IgD-negative memory B cell (primary cell): ENCODE results near the gene ITGA2B. TPM values are rescaled to one million over a fixed set of nuclear protein-coding genes. Genes with fewer than 3 reads are reported as not detected.
"Not testable (repeated sequence)": the region's sequence is repeated elsewhere in the genome, so short reads cannot be mapped to it uniquely, and the experiment has no call there.

ENCODE experiments used
- H3K27ac Mint-ChIP-seq, 3 donors: one replicate each; pipeline ENCODE4 v1.8.0; 2020 to 2022; ENCODE audit warnings: mild to moderate bottlenecking in 3 of 3, mixed read lengths in 3 of 3, moderate library complexity in 1 of 3
- H3K27me3 Mint-ChIP-seq: one replicate; pipeline ENCODE4 v1.8.0; 2021; ENCODE audit warnings: mixed read lengths
- H3K36me3 Mint-ChIP-seq: one replicate; pipeline ENCODE4 v1.8.0; 2020; ENCODE audit warnings: mild to moderate bottlenecking, mixed read lengths
- H3K4me1 Mint-ChIP-seq, 3 donors: one replicate each; pipeline ENCODE4 v1.8.0; 2020 to 2022; ENCODE audit warnings: mixed read lengths in 3 of 3, mild to moderate bottlenecking in 1 of 3
- H3K4me3 Mint-ChIP-seq, 4 donors: one replicate each; pipeline ENCODE4 v1.8.0; 2020 to 2022; ENCODE audit warnings: mild to moderate bottlenecking in 4 of 4, mixed read lengths in 4 of 4, moderate library complexity in 3 of 4
- H3K9me3 Mint-ChIP-seq, 3 donors: one replicate each; pipeline ENCODE4 v1.8.0; 2020 to 2021; ENCODE audit warnings: mixed read lengths in 3 of 3, mild to moderate bottlenecking in 1 of 3
- polyA plus RNA-seq: library from polyadenylated mRNA; unstranded; fragments of 300-500 nt; fragmentation: Illumina TruSeq; gene quantifications from one replicate; pipeline ENCODE4 v1.2.3, GENCODE V29; 2021

The ITGA2B gene
- polyA plus RNA-seq, 1 donor from 2014 or later: 3.0 TPM

GRCh38 chr17:44383363-44383762, 6.1 kb downstream of the ITGA2B start:
- no peaks in the 10 kb centered on the region for H3K36me3 Mint-ChIP-seq
- H3K4me3 Mint-ChIP-seq: no peak overlapping the region
- H3K27me3 Mint-ChIP-seq: peaks cover 13% of the 10 kb centered on the region
- H3K27ac Mint-ChIP-seq: no peak overlapping the region
- no peaks in the 10 kb centered on the region for H3K9me3 Mint-ChIP-seq
- H3K4me1 Mint-ChIP-seq: peaks cover 0 to 4% (median 2%) of the 10 kb centered on the region in 3 donors

GRCh38 chr17:44382917-44383316, 6.5 kb downstream of the ITGA2B start:
- peaks cover 11% of the 10 kb centered on the region for H3K27me3 Mint-ChIP-seq
- no peaks in the 10 kb centered on the region for H3K9me3 Mint-ChIP-seq
- H3K27ac Mint-ChIP-seq: no peak overlapping the region
- peaks cover 0 to 4% (median 2%) of the 10 kb centered on the region in 3 donors for H3K4me1 Mint-ChIP-seq
- H3K36me3 Mint-ChIP-seq: no peaks in the 10 kb centered on the region
- peak overlapping the region in 1 of 4 donors; percentile 6 for H3K4me3 Mint-ChIP-seq

- Mint-ChIP-seq H3K4me3 (peak overlapping the region in 1 of 4 donors; percentile 23), H3K27ac (no peak overlapping the region), H3K4me1 (peaks cover 0 to 4% (median 2%) of the 10 kb centered on the region in 3 donors), H3K9me3 (no peaks in the 10 kb centered on the region), H3K36me3 (no peaks in the 10 kb centered on the region), H3K27me3 (peaks cover 14% of the 10 kb centered on the region)
These were observed 7.6 kb downstream of the ITGA2B start for GRCh38 chr17:44381810-44382305.

GRCh38 chr17:44380767-44381166, 8.7 kb downstream of the ITGA2B start:
- Mint-ChIP-seq H3K27me3 (peaks cover 15% of the 10 kb centered on the region), H3K9me3 (no peaks in the 10 kb centered on the region)

GRCh38 chr17:44379887-44380286, 9.6 kb downstream of the ITGA2B start:
- Mint-ChIP-seq H3K4me1 (peaks cover 0 to 1% (median 0%) of the 10 kb centered on the region in 3 donors), H3K27me3 (peaks cover 15% of the 10 kb centered on the region), H3K36me3 (no peaks in the 10 kb centered on the region)

More at GRCh38 chr17:44380767-44381166, 8.7 kb downstream of the ITGA2B start:
- H3K27ac Mint-ChIP-seq: no peak overlapping the region
- H3K4me3 Mint-ChIP-seq: no peak overlapping the region
- peaks cover 0 to 2% (median 0%) of the 10 kb centered on the region in 3 donors for H3K4me1 Mint-ChIP-seq
- H3K36me3 Mint-ChIP-seq: no peaks in the 10 kb centered on the region

GRCh38 chr17:44378171-44378705, 11.2 kb downstream of the ITGA2B start:
- H3K36me3 Mint-ChIP-seq: no peaks in the 10 kb centered on the region
- peaks cover 0 to 3% (median 0%) of the 10 kb centered on the region in 3 donors for H3K4me1 Mint-ChIP-seq
- peaks cover 16% of the 10 kb centered on the region for H3K27me3 Mint-ChIP-seq
- no peak overlapping the region for H3K27ac Mint-ChIP-seq
- H3K4me3 Mint-ChIP-seq: no peak overlapping the region
- H3K9me3 Mint-ChIP-seq: no peaks in the 10 kb centered on the region

More at GRCh38 chr17:44379887-44380286, 9.6 kb downstream of the ITGA2B start:
- no peaks in the 10 kb centered on the region for H3K9me3 Mint-ChIP-seq
- H3K4me3 Mint-ChIP-seq: no peak overlapping the region
- no peak overlapping the region for H3K27ac Mint-ChIP-seq

- H3K27me3 Mint-ChIP-seq: peaks cover 20% of the 10 kb centered on the region
These were observed 12.7 kb downstream of the ITGA2B start for GRCh38 chr17:44376779-44377178.

GRCh38 chr17:44376124-44376523, 13.3 kb downstream of the ITGA2B start:
- no peaks in the 10 kb centered on the region for H3K36me3 Mint-ChIP-seq
- H3K27me3 Mint-ChIP-seq: peaks cover 24% of the 10 kb centered on the region

More at GRCh38 chr17:44376779-44377178, 12.7 kb downstream of the ITGA2B start:
- H3K9me3 Mint-ChIP-seq: no peaks in the 10 kb centered on the region
- peaks cover 0 to 3% (median 1%) of the 10 kb centered on the region in 3 donors for H3K4me1 Mint-ChIP-seq
- no peak overlapping the region for H3K4me3 Mint-ChIP-seq
- H3K36me3 Mint-ChIP-seq: no peaks in the 10 kb centered on the region
- no peak overlapping the region for H3K27ac Mint-ChIP-seq

GRCh38 chr17:44375196-44376017, 14.0 kb downstream of the ITGA2B start:
- Mint-ChIP-seq H3K4me1 (peaks cover 0 to 3% (median 1%) of the 10 kb centered on the region in 3 donors), H3K27me3 (peaks cover 28% of the 10 kb centered on the region), H3K36me3 (no peaks in the 10 kb centered on the region), H3K27ac (no peak overlapping the region), H3K9me3 (no peaks in the 10 kb centered on the region), H3K4me3 (peak overlapping the region in 1 of 4 donors; percentile 47)

More at GRCh38 chr17:44376124-44376523, 13.3 kb downstream of the ITGA2B start:
- no peaks in the 10 kb centered on the region for H3K9me3 Mint-ChIP-seq
- peaks cover 0 to 3% (median 1%) of the 10 kb centered on the region in 3 donors for H3K4me1 Mint-ChIP-seq
- H3K4me3 Mint-ChIP-seq: no peak overlapping the region
- H3K27ac Mint-ChIP-seq: no peak overlapping the region

GRCh38 chr17:44374306-44375195, 14.9 kb downstream of the ITGA2B start:
- H3K27ac Mint-ChIP-seq: no peak overlapping the region
- H3K4me1 Mint-ChIP-seq: peaks cover 0 to 3% (median 1%) of the 10 kb centered on the region in 3 donors
- H3K9me3 Mint-ChIP-seq: no peaks in the 10 kb centered on the region
- H3K36me3 Mint-ChIP-seq: no peaks in the 10 kb centered on the region
- H3K27me3 Mint-ChIP-seq: peaks cover 30% of the 10 kb centered on the region
- peak overlapping the region in 1 of 4 donors; percentile 47 for H3K4me3 Mint-ChIP-seq

- H3K27ac Mint-ChIP-seq: no peak overlapping the region
- H3K27me3 Mint-ChIP-seq: peaks cover 38% of the 10 kb centered on the region
- peak overlapping the region in 1 of 4 donors; percentile 19 for H3K4me3 Mint-ChIP-seq
These were observed 17.4 kb downstream of the ITGA2B start for GRCh38 chr17:44372036-44372435.

GRCh38 chr17:44369414-44370023, 19.9 kb downstream of the ITGA2B start:
- not testable (repeated sequence) for H3K36me3 Mint-ChIP-seq, H3K27ac Mint-ChIP-seq, H3K9me3 Mint-ChIP-seq, H3K4me1 Mint-ChIP-seq, H3K4me3 Mint-ChIP-seq
- peaks cover 42% of the 10 kb centered on the region for H3K27me3 Mint-ChIP-seq

More at GRCh38 chr17:44372036-44372435, 17.4 kb downstream of the ITGA2B start:
- H3K9me3 Mint-ChIP-seq: no peaks in the 10 kb centered on the region
- peaks cover 4% of the 10 kb centered on the region for H3K36me3 Mint-ChIP-seq
- H3K4me1 Mint-ChIP-seq: peaks cover 0 to 3% (median 1%) of the 10 kb centered on the region in 3 donors

- peaks cover 38% of the 10 kb centered on the region for H3K27me3 Mint-ChIP-seq
- not testable (repeated sequence) for H3K27ac Mint-ChIP-seq, H3K9me3 Mint-ChIP-seq, H3K4me1 Mint-ChIP-seq, H3K36me3 Mint-ChIP-seq, H3K4me3 Mint-ChIP-seq
These were observed 20.8 kb downstream of the ITGA2B start for GRCh38 chr17:44368391-44369243.
